Stimulated activated naive B cell treated with anti-CD40 and anti-IgM and Interleukin-4, amounts not matched to agents 10 μg/mL and 1 μg/mL and 100 μg/mL, for 72 hours (primary cell): Measurements from ENCODE around the gene CACNA1D.

Experiments
- ATAC-seq, 2 donors: fragments of 150-1000 bp; cut with Tn5 transposase; replicated peaks; 2 replicates each; pipeline ENCODE4 v1.10.0; 2021; ENCODE audit warnings: moderate library complexity in 1 of 2
- DNase-seq: peaks from one replicate; pipeline ENCODE4 v3.0.0; 2021
- H3K27ac Mint-ChIP-seq: one replicate; pipeline ENCODE4 v1.8.0; 2022; ENCODE audit warnings: mild to moderate bottlenecking, mixed read lengths
- H3K27me3 Mint-ChIP-seq, 2 donors: one replicate each; pipeline ENCODE4 v1.8.0; 2022; ENCODE audit warnings: mixed read lengths in 2 of 2
- H3K36me3 Mint-ChIP-seq, 2 donors: one replicate each; pipeline ENCODE4 v1.8.0; 2022; ENCODE audit warnings: mixed read lengths in 2 of 2, mild to moderate bottlenecking in 1 of 2
- H3K4me1 Mint-ChIP-seq, 2 donors: one replicate each; pipeline ENCODE4 v1.8.0; 2022; ENCODE audit warnings: mixed read lengths in 2 of 2, mild to moderate bottlenecking in 1 of 2
- H3K4me3 Mint-ChIP-seq, 2 donors: one replicate each; pipeline ENCODE4 v1.8.0; 2022; ENCODE audit warnings: mild to moderate bottlenecking in 2 of 2, mixed read lengths in 2 of 2, moderate library complexity in 1 of 2
- H3K9me3 Mint-ChIP-seq, 2 donors: one replicate each; pipeline ENCODE4 v1.8.0; 2022; ENCODE audit warnings: mixed read lengths in 2 of 2, mild to moderate bottlenecking in 1 of 2

The CACNA1D gene

GRCh38 chr3:53773021-53773436 lies 278.6 kb downstream of the CACNA1D start:
- Mint-ChIP-seq H3K27ac (peak overlapping the region; percentile 84), H3K4me3 (peak overlapping the region; percentile 68 to 73), H3K36me3 (peaks cover 14 to 37% of the 10 kb centered on the region in 2 donors), H3K27me3 (peaks cover 6 to 7% of the 10 kb centered on the region in 2 donors), H3K4me1 (peaks cover 65 to 78% of the 10 kb centered on the region in 2 donors), H3K9me3 (peaks cover 0 to 5% of the 10 kb centered on the region in 2 donors)
- ATAC-seq = peak; percentile 21 to 25
- DNase-seq = peak; percentile 18

GRCh38 chr3:53773611-53774368 lies 279.4 kb downstream of the CACNA1D start:
- Mint-ChIP-seq H3K4me3 (peak overlapping the region; percentile 68 to 73), H3K36me3 (peaks cover 14 to 37% of the 10 kb centered on the region in 2 donors), H3K9me3 (peaks cover 0 to 5% of the 10 kb centered on the region in 2 donors), H3K4me1 (peaks cover 59 to 71% of the 10 kb centered on the region in 2 donors), H3K27me3 (peaks cover 6 to 7% of the 10 kb centered on the region in 2 donors), H3K27ac (peak overlapping the region; percentile 84)
- DNase-seq (peak; percentile 65), ATAC-seq (peak; percentile 92 to 93)

- peaks cover 6 to 7% of the 10 kb centered on the region in 2 donors for H3K27me3 Mint-ChIP-seq
- H3K4me3 Mint-ChIP-seq = peak overlapping the region; percentile 16 to 36
- peak overlapping the region; percentile 84 for H3K27ac Mint-ChIP-seq
- no peak for DNase-seq
- H3K9me3 Mint-ChIP-seq = peaks cover 0 to 5% of the 10 kb centered on the region in 2 donors
- H3K36me3 Mint-ChIP-seq = peaks cover 14 to 40% of the 10 kb centered on the region in 2 donors
- H3K4me1 Mint-ChIP-seq = peaks cover 53 to 65% of the 10 kb centered on the region in 2 donors
- ATAC-seq = no peak
Observed at GRCh38 chr3:53774414-53774813, 280.0 kb downstream of the CACNA1D start.

- Mint-ChIP-seq H3K36me3 (peaks cover 14 to 44% of the 10 kb centered on the region in 2 donors), H3K4me1 (peaks cover 54 to 59% of the 10 kb centered on the region in 2 donors), H3K4me3 (no peak overlapping the region), H3K27ac (peak overlapping the region; percentile 84), H3K9me3 (peaks cover 0 to 5% of the 10 kb centered on the region in 2 donors), H3K27me3 (peaks cover 6 to 7% of the 10 kb centered on the region in 2 donors)
- ATAC-seq (no peak), DNase-seq (no peak)
Observed at GRCh38 chr3:53775018-53775417, 280.6 kb downstream of the CACNA1D start.

- peaks cover 47 to 50% of the 10 kb centered on the region in 2 donors for H3K4me1 Mint-ChIP-seq
- H3K9me3 Mint-ChIP-seq = peaks cover 0 to 5% of the 10 kb centered on the region in 2 donors
- no peak for ATAC-seq
- H3K36me3 Mint-ChIP-seq = peaks cover 14 to 42% of the 10 kb centered on the region in 2 donors
- peaks cover 6 to 7% of the 10 kb centered on the region in 2 donors for H3K27me3 Mint-ChIP-seq
- H3K27ac Mint-ChIP-seq = no peak overlapping the region
- H3K4me3 Mint-ChIP-seq = no peak overlapping the region
- DNase-seq = no peak
Observed at GRCh38 chr3:53775834-53776251, 281.4 kb downstream of the CACNA1D start.

GRCh38 chr3:53776494-53777101 lies 282.2 kb downstream of the CACNA1D start:
- Mint-ChIP-seq H3K4me3 (no peak overlapping the region), H3K36me3 (peaks cover 12 to 46% of the 10 kb centered on the region in 2 donors), H3K9me3 (peaks cover 0 to 5% of the 10 kb centered on the region in 2 donors), H3K27ac (peak overlapping the region; percentile 77), H3K4me1 (peaks cover 43 to 48% of the 10 kb centered on the region in 2 donors), H3K27me3 (peaks cover 6 to 7% of the 10 kb centered on the region in 2 donors)
- ATAC-seq = no peak
- no peak for DNase-seq

- Mint-ChIP-seq H3K9me3 (peaks cover 0 to 5% of the 10 kb centered on the region in 2 donors), H3K36me3 (peaks cover 12 to 37% of the 10 kb centered on the region in 2 donors), H3K27me3 (peaks cover 6 to 7% of the 10 kb centered on the region in 2 donors), H3K4me3 (no peak overlapping the region), H3K4me1 (peaks cover 34 to 40% of the 10 kb centered on the region in 2 donors), H3K27ac (peak overlapping the region; percentile 77)
- DNase-seq (no peak), ATAC-seq (no peak)
Observed at GRCh38 chr3:53777468-53777867, 283.1 kb downstream of the CACNA1D start.

- H3K27me3 Mint-ChIP-seq = peaks cover 6 to 7% of the 10 kb centered on the region in 2 donors
- peaks cover 27 to 34% of the 10 kb centered on the region in 2 donors for H3K4me1 Mint-ChIP-seq
- no peak for DNase-seq
- no peak for ATAC-seq
- peak overlapping the region; percentile 15 for H3K27ac Mint-ChIP-seq
- H3K4me3 Mint-ChIP-seq = no peak overlapping the region
- H3K9me3 Mint-ChIP-seq = peaks cover 0 to 5% of the 10 kb centered on the region in 2 donors
- peaks cover 12 to 35% of the 10 kb centered on the region in 2 donors for H3K36me3 Mint-ChIP-seq
Observed at GRCh38 chr3:53778153-53778552, 283.7 kb downstream of the CACNA1D start.

GRCh38 chr3:53780171-53780570 lies 285.8 kb downstream of the CACNA1D start:
- no peak for ATAC-seq

GRCh38 chr3:53780806-53781205 lies 286.4 kb downstream of the CACNA1D start:
- peak overlapping the region; percentile 15 for H3K27ac Mint-ChIP-seq
- H3K27me3 Mint-ChIP-seq = peaks cover 7 to 11% of the 10 kb centered on the region in 2 donors

More at GRCh38 chr3:53780171-53780570, 285.8 kb downstream of the CACNA1D start:
- H3K4me3 Mint-ChIP-seq = no peak overlapping the region
- H3K27ac Mint-ChIP-seq = no peak overlapping the region
- peaks cover 7 to 11% of the 10 kb centered on the region in 2 donors for H3K27me3 Mint-ChIP-seq
- no peak for DNase-seq
- peaks cover 14 to 34% of the 10 kb centered on the region in 2 donors for H3K36me3 Mint-ChIP-seq
- peaks cover 9 to 19% of the 10 kb centered on the region in 2 donors for H3K4me1 Mint-ChIP-seq
- peaks cover 0 to 5% of the 10 kb centered on the region in 2 donors for H3K9me3 Mint-ChIP-seq

GRCh38 chr3:53787016-53787415 lies 292.6 kb downstream of the CACNA1D start:
- no peak overlapping the region for H3K4me3 Mint-ChIP-seq
- H3K4me1 Mint-ChIP-seq = peaks cover 0 to 3% of the 10 kb centered on the region in 2 donors
- H3K36me3 Mint-ChIP-seq = peaks cover 6 to 12% of the 10 kb centered on the region in 2 donors
- peaks cover 14 to 22% of the 10 kb centered on the region in 2 donors for H3K27me3 Mint-ChIP-seq
- DNase-seq = no peak
- no peaks in the 10 kb centered on the region for H3K9me3 Mint-ChIP-seq
- no peak for ATAC-seq
- H3K27ac Mint-ChIP-seq = no peak overlapping the region

More at GRCh38 chr3:53780806-53781205, 286.4 kb downstream of the CACNA1D start:
- no peak overlapping the region for H3K4me3 Mint-ChIP-seq
- H3K9me3 Mint-ChIP-seq = peaks cover 0 to 5% of the 10 kb centered on the region in 2 donors
- DNase-seq (no peak), ATAC-seq (no peak)
- H3K4me1 Mint-ChIP-seq = peaks cover 9 to 19% of the 10 kb centered on the region in 2 donors
- peaks cover 14 to 34% of the 10 kb centered on the region in 2 donors for H3K36me3 Mint-ChIP-seq

GRCh38 chr3:53788038-53788437 lies 293.6 kb downstream of the CACNA1D start:
- Mint-ChIP-seq H3K4me3 (no peak overlapping the region), H3K27me3 (peaks cover 14 to 22% of the 10 kb centered on the region in 2 donors), H3K27ac (no peak overlapping the region), H3K36me3 (peaks cover 5 to 12% of the 10 kb centered on the region in 2 donors), H3K9me3 (no peaks in the 10 kb centered on the region), H3K4me1 (peaks cover 0 to 3% of the 10 kb centered on the region in 2 donors)
- ATAC-seq (no peak), DNase-seq (no peak)

- Mint-ChIP-seq H3K9me3 (no peaks in the 10 kb centered on the region), H3K27me3 (peaks cover 21 to 22% of the 10 kb centered on the region in 2 donors), H3K4me1 (peaks cover 0 to 3% of the 10 kb centered on the region in 2 donors), H3K4me3 (no peak overlapping the region), H3K27ac (no peak overlapping the region), H3K36me3 (peaks cover 0 to 8% of the 10 kb centered on the region in 2 donors)
- no peak for ATAC-seq
- no peak for DNase-seq
Observed at GRCh38 chr3:53789459-53789858, 295.0 kb downstream of the CACNA1D start.

- DNase-seq (no peak), ATAC-seq (no peak)
- H3K4me1 Mint-ChIP-seq = peaks cover 7 to 9% of the 10 kb centered on the region in 2 donors
- no peaks in the 10 kb centered on the region for H3K9me3 Mint-ChIP-seq
- peaks cover 0 to 7% of the 10 kb centered on the region in 2 donors for H3K36me3 Mint-ChIP-seq
- H3K27ac Mint-ChIP-seq = no peak overlapping the region
- peaks cover 30% of the 10 kb centered on the region in 2 donors for H3K27me3 Mint-ChIP-seq
- no peak overlapping the region for H3K4me3 Mint-ChIP-seq
Observed at GRCh38 chr3:53790470-53790869, 296.1 kb downstream of the CACNA1D start.
